Keratinocyte (primary cell): ENCODE data around the gene ITIH6. TPM values are rescaled to one million over a fixed set of nuclear protein-coding genes. Genes with fewer than 3 reads are reported as not detected.

Experiments
- DNase-seq: peaks from one replicate; pipeline ENCODE4 v3.0.0-alpha.2; 2011; ENCODE audit warnings: low read depth, missing footprints, low spot score
- FAIRE-seq: peaks from 2 replicates; lab custom pipeline; 2011; peaks lifted over from hg19 to GRCh38; lab: Jason Lieb, UNC
- H2AFZ ChIP-seq: 2 replicates; pipeline ENCODE4 v1.6.0; 2012; ENCODE audit warnings: low read length, control low read depth, inconsistent platforms; ENCODE audit not compliant: control insufficient read depth
- H3K27ac ChIP-seq: 2 replicates; pipeline ENCODE4 v1.5.1; 2011; ENCODE audit warnings: low read length; ENCODE audit not compliant: control insufficient read depth, insufficient read depth
- H3K27me3 ChIP-seq: 3 replicates; pipeline ENCODE4 v1.6.0; 2011; ENCODE audit warnings: low read length; ENCODE audit not compliant: control insufficient read depth, insufficient read depth; ENCODE audit errors: extremely low read depth
- H3K36me3 ChIP-seq, 2 experiments: 2 replicates in 1 of 2; 3 replicates in 1 of 2; pipeline ENCODE4 v1.5.1; 2011; ENCODE audit warnings: low read length in 2 of 2, mild to moderate bottlenecking in 1 of 2; ENCODE audit not compliant: control insufficient read depth in 2 of 2, insufficient read depth in 2 of 2; ENCODE audit errors: extremely low read depth in 1 of 2
- H3K4me1 ChIP-seq: 3 replicates; pipeline ENCODE4 v1.5.1; 2011; ENCODE audit warnings: low read length; ENCODE audit not compliant: control insufficient read depth, insufficient read depth; ENCODE audit errors: extremely low read depth
- H3K4me2 ChIP-seq: 3 replicates; pipeline ENCODE4 v1.6.0; 2011; ENCODE audit warnings: low read depth, low read length; ENCODE audit not compliant: control insufficient read depth, insufficient read depth; ENCODE audit errors: extremely low read depth
- H3K4me3 ChIP-seq, 3 experiments: fragments of 200-600 bp in 1 of 3; sonication (generic) in 1 of 3; 2 replicates in 2 of 3; 3 replicates in 1 of 3; pipeline ENCODE4 v1.5.1; 2011 to 2016; ENCODE audit warnings: low read length in 3 of 3, mild to moderate bottlenecking in 3 of 3, control low read depth in 2 of 3, inconsistent platforms in 1 of 3, low read depth in 1 of 3, mixed read lengths in 1 of 3, mixed run types in 1 of 3, moderate library complexity in 1 of 3; ENCODE audit not compliant: control insufficient read depth in 2 of 3, insufficient read depth in 2 of 3; ENCODE audit errors: extremely low read depth in 1 of 3
- H3K79me2 ChIP-seq: 2 replicates; pipeline ENCODE4 v1.6.0; 2012; ENCODE audit warnings: low read length; ENCODE audit not compliant: control insufficient read depth, insufficient read depth
- H3K9ac ChIP-seq: 3 replicates; pipeline ENCODE4 v1.6.0; 2011; ENCODE audit warnings: low read length; ENCODE audit not compliant: control insufficient read depth, insufficient read depth; ENCODE audit errors: extremely low read depth
- H3K9me1 ChIP-seq: 3 replicates; pipeline ENCODE4 v1.6.0; 2011; ENCODE audit warnings: low read length; ENCODE audit not compliant: control insufficient read depth, insufficient read depth; ENCODE audit errors: extremely low read depth
- H3K9me3 ChIP-seq: 2 replicates; pipeline ENCODE4 v1.5.1; 2012; ENCODE audit warnings: low read depth, low read length; ENCODE audit not compliant: control insufficient read depth
- H4K20me1 ChIP-seq: 3 replicates; pipeline ENCODE4 v1.6.0; 2011; ENCODE audit warnings: low read length; ENCODE audit not compliant: control insufficient read depth, insufficient read depth; ENCODE audit errors: extremely low read depth
- EZH2 ChIP-seq: IDR thresholded peaks from one replicate; pipeline ENCODE4 v1.6.1; 2012; ENCODE audit warnings: inconsistent platforms, mild to moderate bottlenecking, low read length, moderate library complexity
- dilution Hi-C: fragments of 300-500 bp; cut with MboI; formaldehyde crosslinking; loops from one replicate; pipeline ENCODE4 v1.7.0; 2020; ENCODE audit warnings: low sequenced_read_pairs; ENCODE audit not compliant: extremely low pct_ligation_motif_present
- polyA plus RNA-seq, 5 experiments: library from polyadenylated mRNA; depleted of rRNA in 3 of 5; stranded (reverse) in 3 of 5; stranded (forward) in 1 of 5; unstranded in 1 of 5; fragments of >200 nt; gene quantifications; 1 replicate in 1 of 5; 2 replicates in 3 of 5; 3 replicates in 1 of 5; pipeline versions ENCODE4 v1.2.1 to v1.2.3, GENCODE V29; 2011 to 2012; ENCODE audit warnings: missing spikeins in 2 of 5, low read depth in 1 of 5, low replicate concordance in 1 of 5
- TF ChIP-seq, protein P1 (sequence below), 3 experiments: IDR thresholded peaks in 1 of 3; conservative IDR thresholded peaks in 1 of 3; optimal IDR thresholded peaks in 1 of 3; 2 replicates in 2 of 3; 3 replicates in 1 of 3; pipeline versions ENCODE3 to v1.5.1; 2011; ENCODE audit warnings: low read length in 3 of 3, mild to moderate bottlenecking in 3 of 3, moderate library complexity in 2 of 3, control low read depth in 1 of 3, inconsistent platforms in 1 of 3; ENCODE audit not compliant: insufficient read depth in 2 of 3; ENCODE audit errors: extremely low read depth in 1 of 3

Gene ITIH6
- polyA plus RNA-seq, 1 donor (not counting 4 experiments of a cell fraction or from before 2014, with no cell fraction given), result not detected

DNA sequence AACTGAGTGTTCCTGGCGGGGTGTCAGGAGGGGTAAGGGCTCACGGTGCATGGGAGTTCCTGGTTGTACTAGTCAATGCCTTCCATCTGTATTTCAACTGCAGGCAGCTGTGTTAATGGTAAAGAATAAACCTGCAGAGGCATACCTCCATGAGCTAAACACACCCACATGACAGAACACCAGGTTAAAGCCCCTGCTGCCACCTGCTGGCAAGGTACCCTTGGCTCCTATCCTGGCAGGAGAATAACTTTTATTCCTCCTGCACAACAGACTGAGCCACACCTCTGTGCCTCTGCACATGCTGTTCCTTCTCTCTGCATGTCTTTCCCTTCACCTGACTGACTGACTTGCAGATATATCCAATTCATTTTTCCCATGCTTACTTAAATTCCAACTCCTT lies 11.1 kb downstream of the ITIH6 start:
- H2AFZ ChIP-seq, result no peak overlapping the region
- no peaks in the 10 kb centered on the region for H3K4me1 ChIP-seq
- H3K9me1 ChIP-seq, result no peaks in the 10 kb centered on the region
- no peak overlapping the region for H3K27ac ChIP-seq
- TF ChIP-seq, protein P1, sequence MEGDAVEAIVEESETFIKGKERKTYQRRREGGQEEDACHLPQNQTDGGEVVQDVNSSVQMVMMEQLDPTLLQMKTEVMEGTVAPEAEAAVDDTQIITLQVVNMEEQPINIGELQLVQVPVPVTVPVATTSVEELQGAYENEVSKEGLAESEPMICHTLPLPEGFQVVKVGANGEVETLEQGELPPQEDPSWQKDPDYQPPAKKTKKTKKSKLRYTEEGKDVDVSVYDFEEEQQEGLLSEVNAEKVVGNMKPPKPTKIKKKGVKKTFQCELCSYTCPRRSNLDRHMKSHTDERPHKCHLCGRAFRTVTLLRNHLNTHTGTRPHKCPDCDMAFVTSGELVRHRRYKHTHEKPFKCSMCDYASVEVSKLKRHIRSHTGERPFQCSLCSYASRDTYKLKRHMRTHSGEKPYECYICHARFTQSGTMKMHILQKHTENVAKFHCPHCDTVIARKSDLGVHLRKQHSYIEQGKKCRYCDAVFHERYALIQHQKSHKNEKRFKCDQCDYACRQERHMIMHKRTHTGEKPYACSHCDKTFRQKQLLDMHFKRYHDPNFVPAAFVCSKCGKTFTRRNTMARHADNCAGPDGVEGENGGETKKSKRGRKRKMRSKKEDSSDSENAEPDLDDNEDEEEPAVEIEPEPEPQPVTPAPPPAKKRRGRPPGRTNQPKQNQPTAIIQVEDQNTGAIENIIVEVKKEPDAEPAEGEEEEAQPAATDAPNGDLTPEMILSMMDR (optimal IDR thresholded peaks at IDR 0.05 in 1 of 3, IDR thresholded peaks at IDR 0.05 in 1 of 3, conservative IDR thresholded peaks at IDR 0.05 in 1 of 3; ENCODE audit: extremely low read depth in 1 of 3, insufficient read depth in 2 of 3, low read length in 3 of 3), result peak; percentile 38 to 71 (median 45)
- no peak for TF ChIP-seq EZH2
- dilution Hi-C loops, result no loop called here
- no peak overlapping the region for H3K9ac ChIP-seq
- FAIRE-seq (no peak), DNase-seq (no peak)
- no peaks in the 10 kb centered on the region for H3K9me3 ChIP-seq
- H3K27me3 ChIP-seq, result no peaks in the 10 kb centered on the region
- H3K4me2 ChIP-seq, result no peak overlapping the region
- H3K36me3 ChIP-seq, result no peaks in the 10 kb centered on the region
- no peaks in the 10 kb centered on the region for H3K79me2 ChIP-seq
- no peaks in the 10 kb centered on the region for H4K20me1 ChIP-seq
- no peak overlapping the region for H3K4me3 ChIP-seq

DNA sequence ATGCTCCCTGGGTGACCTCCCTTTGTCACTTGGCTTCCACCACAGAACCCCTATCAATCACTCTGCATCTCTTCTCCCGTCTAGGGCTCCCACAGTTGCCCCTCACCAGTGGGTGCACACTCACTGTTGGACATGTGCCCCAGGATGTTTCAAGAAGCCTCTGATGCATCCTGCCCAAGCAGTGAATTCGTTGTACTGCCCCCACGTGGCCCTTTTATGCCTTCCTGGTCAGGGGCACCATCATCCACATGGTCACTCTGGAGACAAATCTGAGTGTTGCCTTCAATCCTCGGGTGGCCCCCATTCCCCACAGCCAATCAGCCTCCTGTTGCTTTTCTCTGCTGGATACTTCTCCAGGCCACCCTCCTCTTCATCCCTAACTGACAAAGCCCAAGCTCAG lies 12.2 kb downstream of the ITIH6 start:
- H2AFZ ChIP-seq, result no peak overlapping the region

More for the DNA sequence above, 12.2 kb downstream of the ITIH6 start:
- Histone ChIP-seq H3K27ac (no peak overlapping the region), H3K27me3 (no peaks in the 10 kb centered on the region), H3K4me3 (no peak overlapping the region), H3K9ac (no peak overlapping the region), H3K9me1 (no peaks in the 10 kb centered on the region), H3K36me3 (no peaks in the 10 kb centered on the region), H3K4me2 (no peak overlapping the region), H3K9me3 (no peaks in the 10 kb centered on the region), H3K4me1 (no peaks in the 10 kb centered on the region), H4K20me1 (no peaks in the 10 kb centered on the region), H3K79me2 (no peaks in the 10 kb centered on the region)
- dilution Hi-C loops, result no loop called here
- TF ChIP-seq, protein P1 (optimal IDR thresholded peaks at IDR 0.05 in 1 of 3, IDR thresholded peaks at IDR 0.05 in 1 of 3, conservative IDR thresholded peaks at IDR 0.05 in 1 of 3; ENCODE audit: extremely low read depth in 1 of 3, insufficient read depth in 2 of 3, low read length in 3 of 3), result peak; percentile 22 to 46 (median 32)
- no peak for TF ChIP-seq EZH2
- FAIRE-seq (no peak), DNase-seq (no peak)
